Neural crest cell (in vitro differentiated cells): Measurements from ENCODE around the gene APAF1. TPM values are rescaled to one million over a fixed set of nuclear protein-coding genes. Genes with fewer than 3 reads are reported as not detected.
"Not testable (repeated sequence)": the region's sequence is repeated elsewhere in the genome, so short reads cannot be mapped to it uniquely, and the experiment has no call there.

Source experiments
- DNase-seq: peaks from one replicate; pipeline ENCODE4 v3.0.0; 2021; ENCODE audit warnings: low read depth, mixed read lengths, low spot score
- H3K27ac Mint-ChIP-seq: one replicate; pipeline ENCODE4 v1.8.0; 2021; ENCODE audit warnings: mild to moderate bottlenecking, mixed read lengths; ENCODE audit not compliant: unreplicated experiment
- H3K27me3 Mint-ChIP-seq: 2 replicates; pipeline ENCODE4 v1.8.0; 2021; ENCODE audit warnings: low read depth, mild to moderate bottlenecking, mixed read lengths
- H3K36me3 Mint-ChIP-seq: 2 replicates; pipeline ENCODE4 v1.8.0; 2021; ENCODE audit warnings: low read depth, mild to moderate bottlenecking, mixed read lengths
- H3K4me1 Mint-ChIP-seq: 2 replicates; pipeline ENCODE4 v1.8.0; 2021; ENCODE audit warnings: mixed read lengths
- H3K4me3 Mint-ChIP-seq: one replicate; pipeline ENCODE4 v1.8.0; 2021; ENCODE audit warnings: mild to moderate bottlenecking, mixed read lengths
- H3K9me3 Mint-ChIP-seq: 2 replicates; pipeline ENCODE4 v1.8.0; 2021; ENCODE audit warnings: mixed read lengths
- CTCF ChIP-seq: fragments of 200-600 bp; sonication (generic); conservative IDR thresholded peaks from 2 replicates; pipeline ENCODE4 v1.5.0; 2021; ENCODE audit warnings: antibody characterized with exemption, mild to moderate bottlenecking
- total RNA-seq: library from RNA; stranded (reverse); gene quantifications from 2 replicates; pipeline ENCODE4 v1.2.1, GENCODE V29; 2021

APAF1 gene
- total RNA-seq, 1 donor from 2014 or later = 29.6 TPM

GRCh38 chr12:98639491-98639890 lies 5.6 kb upstream of the APAF1 start:
- peak overlapping the region; percentile 62 for H3K4me3 Mint-ChIP-seq
- no peaks in the 10 kb centered on the region for H3K36me3 Mint-ChIP-seq
- TF ChIP-seq CTCF = no peak
- no peaks in the 10 kb centered on the region for H3K9me3 Mint-ChIP-seq
- no peak for DNase-seq
- H3K4me1 Mint-ChIP-seq = peaks cover 8% of the 10 kb centered on the region
- H3K27ac Mint-ChIP-seq = no peak overlapping the region
- no peaks in the 10 kb centered on the region for H3K27me3 Mint-ChIP-seq

- peaks cover 21% of the 10 kb centered on the region for H3K4me1 Mint-ChIP-seq
- not testable (repeated sequence) for H3K27me3 Mint-ChIP-seq, H3K9me3 Mint-ChIP-seq, H3K36me3 Mint-ChIP-seq, H3K27ac Mint-ChIP-seq, DNase-seq
- peak overlapping the region; percentile 97 for H3K4me3 Mint-ChIP-seq
Observed at GRCh38 chr12:98642801-98643200, 2.3 kb upstream of the APAF1 start.

- no peaks in the 10 kb centered on the region for H3K27me3 Mint-ChIP-seq
- DNase-seq = no peak
- peak overlapping the region; percentile 97 for H3K4me3 Mint-ChIP-seq
- TF ChIP-seq CTCF = no peak
- H3K27ac Mint-ChIP-seq = peak overlapping the region; percentile 82
- H3K9me3 Mint-ChIP-seq = no peaks in the 10 kb centered on the region
- peaks cover 3% of the 10 kb centered on the region for H3K36me3 Mint-ChIP-seq
- H3K4me1 Mint-ChIP-seq = peaks cover 25% of the 10 kb centered on the region
Observed at GRCh38 chr12:98644433-98644711, 718 bp upstream of the APAF1 start.

- DNase-seq = no peak
- no peaks in the 10 kb centered on the region for H3K9me3 Mint-ChIP-seq
- H3K4me1 Mint-ChIP-seq = peaks cover 25% of the 10 kb centered on the region
- TF ChIP-seq CTCF = no peak
- peak overlapping the region; percentile 97 for H3K4me3 Mint-ChIP-seq
- peak overlapping the region; percentile 87 for H3K27ac Mint-ChIP-seq
- no peaks in the 10 kb centered on the region for H3K27me3 Mint-ChIP-seq
- peaks cover 7% of the 10 kb centered on the region for H3K36me3 Mint-ChIP-seq
Observed at GRCh38 chr12:98645572-98646067, 530 bp downstream of the APAF1 start.

- Mint-ChIP-seq H3K4me3 (peak overlapping the region; percentile 97), H3K27ac (no peak overlapping the region), H3K36me3 (peaks cover 7% of the 10 kb centered on the region), H3K27me3 (no peaks in the 10 kb centered on the region), H3K9me3 (no peaks in the 10 kb centered on the region), H3K4me1 (peaks cover 21% of the 10 kb centered on the region)
- no peak for DNase-seq
- TF ChIP-seq CTCF = peak; percentile 44
Observed at GRCh38 chr12:98646294-98647090, 1.4 kb downstream of the APAF1 start.

- no peak for DNase-seq
- H3K4me3 Mint-ChIP-seq = no peak overlapping the region
- no peaks in the 10 kb centered on the region for H3K9me3 Mint-ChIP-seq
- no peak overlapping the region for H3K27ac Mint-ChIP-seq
- TF ChIP-seq CTCF = no peak
- H3K4me1 Mint-ChIP-seq = peaks cover 15% of the 10 kb centered on the region
- H3K27me3 Mint-ChIP-seq = no peaks in the 10 kb centered on the region
- peaks cover 7% of the 10 kb centered on the region for H3K36me3 Mint-ChIP-seq
Observed at GRCh38 chr12:98651328-98651727, 6.2 kb downstream of the APAF1 start.
